Activated T-helper 1 cell treated with anti-CD3 and anti-CD28 coated beads, Interleukin-2, amount 50 U/mL, for 16 hours (primary cell): ENCODE measurements around the gene ACVR1C.
A peak's percentile ranks its signal among the peaks of the same experiment; 100 is the strongest.

Source experiments
- DNase-seq, 2 donors: peaks; one replicate each; pipeline ENCODE4 v3.0.0-alpha.2; 2020; ENCODE audit warnings: low read depth in 1 of 2, low spot score in 1 of 2

ACVR1C gene

DNA sequence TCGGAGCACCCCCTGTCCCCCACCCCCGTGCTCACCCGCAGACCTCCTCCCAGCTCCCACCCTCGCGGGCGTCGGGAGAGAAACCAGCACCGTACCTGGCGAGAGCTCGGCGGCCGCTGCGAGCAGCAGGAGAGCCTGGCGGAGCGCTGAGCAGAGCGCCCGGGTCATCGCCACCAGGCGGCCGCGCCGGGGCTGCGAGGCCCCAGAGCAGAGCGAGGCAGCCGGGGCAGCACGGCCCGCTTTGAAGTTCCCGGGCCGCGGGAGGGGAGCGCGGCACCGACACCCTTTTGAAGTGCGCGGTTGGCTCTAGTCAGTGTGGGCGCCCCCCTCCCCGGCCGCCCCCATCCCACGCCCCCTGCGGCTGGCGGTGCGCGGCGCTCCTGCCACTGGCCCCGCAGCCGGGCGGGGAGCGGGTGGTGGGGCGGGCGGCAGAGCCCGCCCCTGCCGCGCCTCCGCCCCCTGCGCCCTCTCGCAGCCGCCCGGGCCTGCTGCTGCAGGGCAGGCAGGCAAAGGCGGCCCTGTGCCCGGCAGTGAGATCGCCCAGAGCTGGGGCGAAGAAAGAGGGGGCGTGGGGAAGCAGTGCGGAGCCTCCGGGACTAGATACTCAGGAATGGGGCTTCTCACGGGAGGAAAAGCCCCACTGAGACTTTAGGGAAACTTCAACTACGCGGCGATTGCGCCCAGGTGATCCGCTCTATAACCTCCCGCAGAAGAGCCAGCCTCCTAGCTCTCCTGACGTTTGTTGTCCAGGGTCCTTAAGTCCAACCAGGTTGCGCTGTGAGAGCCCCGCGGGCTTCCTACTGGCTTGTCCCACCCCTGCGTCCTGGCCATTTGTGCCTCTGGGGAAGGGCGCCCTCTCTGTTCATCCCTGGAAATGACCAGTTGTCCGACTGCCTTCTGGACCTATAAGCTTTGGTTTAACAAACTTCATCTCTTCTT is at the start of gene ACVR1C:
TSS of gene ACVR1C (minus strand) at position 388 of the 939 bp plus-strand sequence. CDS start at position 168, 220 bp downstream.
- peak; percentile 27 to 59 for DNase-seq

DNA sequence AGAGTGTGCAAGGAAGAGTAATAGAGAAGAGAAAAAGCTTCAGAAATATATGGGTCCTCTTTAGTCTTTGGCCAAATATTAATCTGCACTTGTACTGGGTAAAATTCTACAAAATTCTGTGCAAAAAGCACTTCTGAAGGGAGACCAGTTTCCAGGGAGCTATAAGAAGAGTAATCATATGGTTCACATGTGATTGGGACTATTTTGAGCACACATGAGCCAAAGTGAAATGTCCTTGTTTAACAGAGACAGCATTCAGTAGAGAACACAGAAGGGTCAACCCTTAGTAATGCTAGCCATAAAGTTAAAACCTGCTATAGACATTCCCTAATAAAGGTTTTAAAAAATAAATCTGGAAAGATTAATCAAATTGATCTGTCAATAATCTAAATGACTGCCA is 49.3 kb upstream of the ACVR1C start:
- DNase-seq = no peak

- no peak for DNase-seq
These were observed 43.5 kb upstream of the ACVR1C start for GRCh38 chr2:157672129-157672528.

GRCh38 chr2:157662401-157662800 is 33.7 kb upstream of the ACVR1C start:
- DNase-seq = no peak

DNA sequence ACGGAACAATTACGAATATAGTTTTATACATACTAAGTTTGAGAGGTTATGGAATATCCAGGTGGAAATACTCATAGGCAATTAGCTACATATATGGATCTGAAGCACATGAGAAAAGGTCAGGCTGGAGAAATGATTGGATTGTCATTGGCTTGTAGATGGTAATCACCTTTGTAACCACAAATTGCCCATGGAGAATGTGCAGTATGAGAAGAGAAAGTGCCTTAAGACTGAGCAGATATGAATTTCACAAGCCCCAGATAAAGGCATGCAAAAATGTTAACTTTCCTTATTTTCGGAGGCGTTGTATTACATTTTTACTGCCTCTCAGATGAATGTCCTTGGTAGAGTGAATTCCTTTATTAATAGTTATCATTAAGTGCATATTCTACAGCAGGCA is 33.1 kb upstream of the ACVR1C start:
- DNase-seq = no peak

DNA sequence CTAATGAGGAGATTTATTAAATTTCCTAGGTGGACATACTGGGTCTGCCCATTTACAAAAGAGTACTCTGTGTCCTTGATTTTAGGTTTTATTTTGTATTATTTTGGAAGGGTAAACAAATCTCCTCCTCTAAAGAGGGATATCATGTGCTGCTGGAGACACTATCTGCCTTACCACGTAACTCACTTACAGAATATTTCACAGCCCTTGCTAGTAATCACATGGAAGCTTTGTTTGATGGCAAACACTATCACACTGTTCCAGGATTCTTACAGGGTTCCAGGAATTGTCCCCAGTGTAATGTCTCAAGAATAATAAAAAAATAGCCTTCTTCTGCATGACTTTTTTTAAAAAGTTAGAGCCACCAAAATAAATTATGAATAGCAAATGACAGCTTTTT is 29.2 kb upstream of the ACVR1C start:
- DNase-seq = no peak

- DNase-seq = no peak
These were observed 28.4 kb upstream of the ACVR1C start for GRCh38 chr2:157657101-157657500.

DNA sequence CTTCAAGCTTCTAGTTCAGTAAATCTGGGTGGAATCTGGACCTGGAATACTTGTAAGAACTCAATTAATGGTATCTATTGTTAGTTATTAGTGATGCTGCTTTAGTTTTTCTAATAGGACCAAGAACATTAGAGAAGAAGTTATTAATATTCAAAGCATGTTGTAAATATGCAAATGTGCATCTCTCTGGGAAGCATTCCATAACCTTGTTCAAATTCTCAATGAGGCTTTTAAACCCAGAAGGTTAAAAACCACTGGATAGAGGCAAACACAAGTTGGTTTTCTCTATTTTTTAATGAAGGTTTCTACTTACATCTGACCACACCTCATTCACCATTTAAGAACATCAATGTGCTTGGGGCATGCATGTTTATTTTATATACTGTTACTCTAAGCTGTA is 16.1 kb upstream of the ACVR1C start:
- no peak for DNase-seq

GRCh38 chr2:157631861-157632260 is 3.2 kb upstream of the ACVR1C start:
- no peak for DNase-seq

- peak; percentile 11 to 14 for DNase-seq
These were observed 829 bp downstream of the ACVR1C start for GRCh38 chr2:157627594-157628476.

DNA sequence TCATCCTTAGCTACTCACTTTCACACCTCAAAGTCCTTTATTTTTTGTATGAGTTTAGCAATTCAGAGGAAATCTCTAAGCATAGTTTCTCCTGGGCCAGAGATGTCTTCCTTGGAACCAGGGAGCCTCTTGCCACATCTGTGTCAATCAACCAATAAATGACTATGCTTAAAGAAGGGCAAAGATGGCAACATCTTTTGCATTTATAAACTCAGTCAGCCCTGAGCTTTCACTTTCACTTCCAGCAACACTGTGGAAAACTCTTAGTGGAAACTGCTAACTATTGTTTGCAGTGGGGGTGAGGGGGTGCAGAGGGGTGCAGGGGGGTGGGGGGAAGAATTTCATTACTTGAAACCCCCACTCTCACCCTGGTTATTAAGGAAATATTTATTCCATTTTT is 3.4 kb downstream of the ACVR1C start:
- no peak for DNase-seq

GRCh38 chr2:157620956-157621355 is 7.7 kb downstream of the ACVR1C start:
- DNase-seq = no peak

- no peak for DNase-seq
These were observed 16.9 kb downstream of the ACVR1C start for GRCh38 chr2:157611726-157612125.

GRCh38 chr2:157611110-157611509 is 17.6 kb downstream of the ACVR1C start:
- DNase-seq = no peak

DNA sequence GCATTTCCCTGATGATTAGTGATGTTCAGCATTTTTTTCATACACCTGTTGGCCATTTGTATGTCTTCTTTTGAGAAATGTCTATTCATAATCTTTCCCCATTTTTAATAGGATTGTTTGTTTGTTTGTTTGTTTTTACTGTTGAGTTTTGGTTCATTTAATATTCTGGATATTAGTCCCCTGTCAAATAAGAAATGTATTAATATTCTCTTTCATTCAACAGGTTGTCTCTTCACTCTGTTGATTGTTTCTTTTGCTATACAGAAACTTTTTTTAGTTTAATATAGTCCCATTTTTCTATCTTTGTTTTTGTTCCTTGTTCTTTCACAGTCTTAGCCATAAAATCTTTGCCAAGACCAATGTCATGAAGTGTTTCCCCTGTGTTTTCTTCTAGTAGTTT is 22.1 kb downstream of the ACVR1C start:
- no peak for DNase-seq

GRCh38 chr2:157603198-157603597 is 25.5 kb downstream of the ACVR1C start:
- no peak for DNase-seq

GRCh38 chr2:157601807-157602206 is 26.9 kb downstream of the ACVR1C start:
- DNase-seq = no peak

- DNase-seq = peak; percentile 22 to 35
These were observed 31.5 kb downstream of the ACVR1C start for GRCh38 chr2:157596992-157597681.

DNA sequence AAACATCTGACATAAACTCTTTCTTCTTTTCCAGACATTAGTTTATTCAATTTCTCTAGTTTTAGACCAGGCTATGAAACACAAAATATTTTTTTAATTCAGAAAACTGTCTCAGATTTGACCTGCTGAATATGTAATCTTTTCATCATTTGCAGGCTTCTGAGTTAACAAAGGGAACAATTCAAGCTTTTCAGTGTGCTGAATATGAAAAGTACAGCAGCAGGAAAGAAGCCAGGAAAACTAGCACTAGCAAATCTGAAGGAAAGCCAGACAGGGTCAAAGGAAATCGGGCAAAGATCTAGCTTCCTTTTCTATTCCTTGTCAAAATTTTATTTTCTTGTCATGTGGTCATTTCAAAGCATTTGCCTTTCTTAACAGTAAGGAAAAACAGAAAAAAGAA is 35.3 kb downstream of the ACVR1C start:
- DNase-seq = no peak

DNA sequence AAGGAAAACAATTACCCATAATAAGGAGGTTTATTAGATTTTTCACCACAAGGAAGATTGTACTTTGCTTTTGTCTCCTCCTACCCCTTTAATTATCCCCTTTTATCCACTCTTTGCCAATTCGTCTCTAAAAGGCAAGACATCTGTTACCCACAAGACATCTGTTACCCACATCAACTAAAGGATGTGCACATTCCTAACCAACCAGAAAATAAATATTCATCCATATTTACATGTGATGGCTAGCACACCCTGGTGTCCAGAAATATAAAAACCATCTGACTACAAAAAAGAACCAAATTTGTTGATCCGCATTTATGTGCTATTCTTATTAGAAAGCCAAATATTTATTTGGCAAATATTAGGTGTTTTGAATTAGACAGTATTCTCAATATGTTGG is 35.7 kb downstream of the ACVR1C start:
- DNase-seq = no peak

- DNase-seq = no peak
These were observed 36.3 kb downstream of the ACVR1C start for GRCh38 chr2:157592374-157592773.
